ENCODE results near the gene VPS4A.

DNA sequence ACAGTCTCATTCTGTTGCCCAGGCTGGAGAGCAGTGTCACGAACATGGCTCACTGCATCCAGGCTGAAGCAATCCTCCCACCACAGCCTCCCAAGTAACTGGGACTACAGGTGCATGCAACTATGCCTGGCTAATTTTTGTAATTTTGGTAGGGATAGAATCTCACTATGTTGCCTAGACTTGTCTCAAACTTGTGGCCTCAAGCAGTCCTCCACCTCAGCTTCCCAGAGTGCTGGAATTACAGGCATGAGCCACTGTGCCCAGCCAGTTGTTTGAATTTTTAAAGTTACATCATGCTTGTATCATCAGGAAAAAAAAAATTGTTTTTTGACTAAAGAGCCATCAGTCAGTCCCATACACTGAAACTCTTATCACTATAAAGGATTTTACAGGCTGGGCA lies 17.1 kb upstream of the VPS4A start:
- TF ChIP-seq, protein P1, sequence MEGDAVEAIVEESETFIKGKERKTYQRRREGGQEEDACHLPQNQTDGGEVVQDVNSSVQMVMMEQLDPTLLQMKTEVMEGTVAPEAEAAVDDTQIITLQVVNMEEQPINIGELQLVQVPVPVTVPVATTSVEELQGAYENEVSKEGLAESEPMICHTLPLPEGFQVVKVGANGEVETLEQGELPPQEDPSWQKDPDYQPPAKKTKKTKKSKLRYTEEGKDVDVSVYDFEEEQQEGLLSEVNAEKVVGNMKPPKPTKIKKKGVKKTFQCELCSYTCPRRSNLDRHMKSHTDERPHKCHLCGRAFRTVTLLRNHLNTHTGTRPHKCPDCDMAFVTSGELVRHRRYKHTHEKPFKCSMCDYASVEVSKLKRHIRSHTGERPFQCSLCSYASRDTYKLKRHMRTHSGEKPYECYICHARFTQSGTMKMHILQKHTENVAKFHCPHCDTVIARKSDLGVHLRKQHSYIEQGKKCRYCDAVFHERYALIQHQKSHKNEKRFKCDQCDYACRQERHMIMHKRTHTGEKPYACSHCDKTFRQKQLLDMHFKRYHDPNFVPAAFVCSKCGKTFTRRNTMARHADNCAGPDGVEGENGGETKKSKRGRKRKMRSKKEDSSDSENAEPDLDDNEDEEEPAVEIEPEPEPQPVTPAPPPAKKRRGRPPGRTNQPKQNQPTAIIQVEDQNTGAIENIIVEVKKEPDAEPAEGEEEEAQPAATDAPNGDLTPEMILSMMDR (IDR thresholded peaks at IDR 0.05; ENCODE audit: low read depth, low read length): no peak
- TF ChIP-seq EZH2phosphoT487 (IDR thresholded peaks at IDR 0.05; ENCODE audit: low read depth): no peak

All from OCI-LY3 (cell line).